B cell (primary cell): ENCODE measurements around the gene SH3BP2. TPM values are rescaled to one million over a fixed set of nuclear protein-coding genes. Genes with fewer than 3 reads are reported as not detected.

ENCODE experiments used
- ATAC-seq: fragments of 200-7000 bp; cut with Tn5 transposase; one replicate; pipeline ENCODE4 v1.10.0; 2021; ENCODE audit warnings: low read depth, mild to moderate bottlenecking, moderate number of reproducible peaks, moderate library complexity
- CTCF ChIA-PET: fragments of 350-600 bp; sonication (Branson Sonifier 250); formaldehyde crosslinking; loops from one replicate; lab custom pipeline; 2021; ENCODE audit warnings: antibody characterized with exemption, inconsistent platforms; lab: Charles Lee
- POLR2A ChIA-PET: fragments of 350-600 bp; sonication (Branson Sonifier 250); formaldehyde crosslinking; loops from one replicate; lab custom pipeline; 2021; ENCODE audit warnings: antibody characterized with exemption; lab: Charles Lee
- DNase-seq: peaks from one replicate; pipeline ENCODE4 v3.0.0; 2013
- H2AFZ ChIP-seq: 2 replicates; pipeline ENCODE4 v1.6.1; 2012; ENCODE audit warnings: mild to moderate bottlenecking, low read depth, low read length; ENCODE audit not compliant: insufficient read depth, poor library complexity, severe bottlenecking
- H3K27ac ChIP-seq, 2 donors: 1 replicate in 1 of 2; 2 replicates in 1 of 2; pipeline ENCODE4 v1.5.1; 2012 to 2013; ENCODE audit warnings: low read length in 2 of 2, mild to moderate bottlenecking in 2 of 2, moderate library complexity in 1 of 2
- H3K27me3 ChIP-seq, 4 experiments: fragments of 200-600 bp in 1 of 4; sonication (generic) in 1 of 4; replicated peaks in 1 of 4; 1 replicate in 2 of 4; 2 replicates in 2 of 4; pipeline versions ENCODE4 v1.6.1 to v1.7.0; 2013 to 2016; ENCODE audit warnings: low read length in 3 of 4, mild to moderate bottlenecking in 2 of 4, mixed read lengths in 1 of 4, moderate library complexity in 1 of 4; ENCODE audit not compliant: insufficient read depth in 4 of 4, control insufficient read depth in 3 of 4; ENCODE audit errors: control extremely low read depth in 1 of 4
- H3K36me3 ChIP-seq, 2 experiments: replicated peaks in 1 of 2; 1 replicate in 1 of 2; 2 replicates in 1 of 2; pipeline versions ENCODE4 v1.6.1 to v1.7.1; 2013; ENCODE audit warnings: low read length in 1 of 2; ENCODE audit not compliant: insufficient read depth in 2 of 2, control insufficient read depth in 1 of 2; ENCODE audit errors: control extremely low read depth in 1 of 2, extremely low read depth in 1 of 2
- H3K4me1 ChIP-seq, 2 donors: fragments of 200-600 bp in 1 of 2; sonication (generic) in 1 of 2; 1 replicate in 1 of 2; 2 replicates in 1 of 2; pipeline versions ENCODE4 v1.5.1 to v1.6.1; 2013 to 2017; ENCODE audit warnings: low read length in 2 of 2; ENCODE audit not compliant: control insufficient read depth in 2 of 2, insufficient read depth in 2 of 2
- H3K4me2 ChIP-seq: replicated peaks from 2 replicates; pipeline ENCODE3; 2012; ENCODE audit warnings: mild to moderate bottlenecking, low read depth, low read length; ENCODE audit not compliant: poor library complexity, severe bottlenecking
- H3K4me3 ChIP-seq, 5 experiments: fragments of 200-600 bp in 1 of 5; sonication (generic) in 1 of 5; 1 replicate in 3 of 5; 2 replicates in 2 of 5; pipeline versions ENCODE4 v1.5.1 to v1.7.0; 2011 to 2016; ENCODE audit warnings: low read length in 4 of 5, mild to moderate bottlenecking in 4 of 5, low read depth in 2 of 5, control low read depth in 1 of 5, moderate library complexity in 1 of 5; ENCODE audit not compliant: insufficient read depth in 1 of 5; ENCODE audit errors: control extremely low read depth in 1 of 5, extremely low read depth in 1 of 5
- H3K79me2 ChIP-seq: fragments of 200-600 bp; sonication (generic); one replicate; pipeline ENCODE4 v1.6.0; 2016; ENCODE audit warnings: low read length; ENCODE audit not compliant: control insufficient read depth, insufficient read depth
- H3K9ac ChIP-seq: fragments of 200-600 bp; sonication (generic); 2 replicates; pipeline ENCODE4 v1.6.1; 2017; ENCODE audit warnings: mild to moderate bottlenecking, low read length, moderate library complexity
- H3K9me3 ChIP-seq, 3 donors: one replicate each; pipeline versions ENCODE4 v1.6.1 to v1.7.1; 2013; ENCODE audit warnings: low read length in 2 of 3; ENCODE audit not compliant: control insufficient read depth in 2 of 3, insufficient read depth in 1 of 3; ENCODE audit errors: control extremely low read depth in 1 of 3
- H4K20me1 ChIP-seq: 2 replicates; pipeline ENCODE4 v1.6.0; 2012; ENCODE audit warnings: mild to moderate bottlenecking, low read length; ENCODE audit not compliant: insufficient read depth, control insufficient read depth, poor library complexity, severe bottlenecking
- H3K27ac Mint-ChIP-seq: one replicate; pipeline ENCODE4 v1.8.0; 2021; ENCODE audit warnings: mixed read lengths
- H3K27me3 Mint-ChIP-seq: one replicate; pipeline ENCODE4 v1.8.0; 2021; ENCODE audit warnings: mixed read lengths
- H3K4me1 Mint-ChIP-seq: one replicate; pipeline ENCODE4 v1.8.0; 2021; ENCODE audit warnings: mixed read lengths
- H3K4me3 Mint-ChIP-seq: one replicate; pipeline ENCODE4 v1.8.0; 2021; ENCODE audit warnings: mixed read lengths
- H3K9me3 Mint-ChIP-seq: one replicate; pipeline ENCODE4 v1.8.0; 2022; ENCODE audit warnings: mixed read lengths; ENCODE audit not compliant: insufficient read depth
- EZH2 ChIP-seq: IDR thresholded peaks from 2 replicates; pipeline ENCODE4 v1.6.1; 2012; ENCODE audit warnings: borderline replicate concordance, low read depth, mild to moderate bottlenecking, moderate library complexity, low read length; ENCODE audit not compliant: insufficient read depth, poor library complexity, severe bottlenecking
- WGBS: methylation state at CpG from one replicate; pipeline ENCODE4 v1.1.5; 2013; ENCODE audit warnings: missing lambda C conversion rate; ENCODE audit not compliant: insufficient coverage; 5-methylcytosine and 5-hydroxymethylcytosine counted together
- intact Hi-C: fragments of 100-400 bp; cut with micrococcal nuclease; formaldehyde crosslinking; loops from one replicate; pipeline ENCODE4 v1.10.0; 2022
- polyA plus RNA-seq: library from polyadenylated mRNA; depleted of rRNA; stranded (reverse); fragments of >200 nt; gene quantifications from 2 replicates; pipeline ENCODE4 v1.2.3, GENCODE V29; 2012
- total RNA-seq, 2 donors: library from RNA; stranded (reverse); fragments of 120-200 nt in 1 of 2; gene quantifications; 1 replicate in 1 of 2; 2 replicates in 1 of 2; pipeline versions ENCODE4 v1.2.3 to v1.2.4, GENCODE V29; 2013 to 2022
- TF ChIP-seq, protein P1 (sequence below): fragments of 200-600 bp; IDR thresholded peaks from one replicate; pipeline ENCODE4 v1.8.0; 2022; ENCODE audit warnings: antibody characterized with exemption, mild to moderate bottlenecking

Gene SH3BP2
- total and polyA plus RNA-seq, 2 donors (not counting 1 experiment from before 2014, with no cell fraction given) = 30.8 to 219 TPM

DNA sequence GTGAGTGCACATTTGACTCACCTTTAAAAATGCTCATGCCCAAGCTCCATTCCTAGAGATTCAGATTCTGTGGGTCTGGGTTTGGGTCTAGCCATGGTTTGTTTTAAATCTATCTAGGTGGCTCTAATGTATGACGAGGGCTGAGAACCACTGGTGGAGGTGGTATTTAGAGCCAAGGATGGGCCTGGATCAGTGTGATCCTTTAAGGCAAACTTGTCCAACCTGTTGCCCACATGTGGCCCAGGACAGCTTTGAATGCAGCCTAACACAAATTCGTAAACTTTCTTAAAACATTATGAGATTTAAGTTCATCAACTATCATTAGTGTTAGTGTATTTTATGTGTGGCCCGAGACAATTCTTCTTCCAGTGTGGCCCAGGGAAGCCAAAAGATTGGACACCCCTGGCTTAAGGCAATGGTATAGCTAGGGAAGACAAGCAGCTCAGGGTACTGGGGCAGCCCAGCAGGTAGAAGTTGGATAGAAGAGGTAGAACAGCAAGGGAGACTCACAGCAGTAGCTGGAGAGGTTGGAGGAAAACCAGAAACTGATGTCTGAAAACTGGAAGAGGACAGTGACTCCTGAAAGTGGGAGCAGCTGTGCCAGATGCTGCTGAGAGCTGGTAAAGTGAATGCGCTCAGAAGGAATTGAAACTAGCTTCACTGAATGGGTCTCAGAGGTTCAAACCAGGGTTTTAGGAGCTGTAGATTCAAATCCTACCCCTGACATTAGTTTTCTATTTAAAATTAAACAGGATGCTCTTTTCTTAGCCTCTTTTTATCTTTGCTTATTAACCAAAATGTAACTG, 68.9 kb downstream of the SH3BP2 start:
- Mint-ChIP-seq H3K4me3 (peak overlapping the region; percentile 46), H3K4me1 (peaks cover 85% of the 10 kb centered on the region), H3K9me3 (no peaks in the 10 kb centered on the region), H3K27ac (peak overlapping the region; percentile 64), H3K27me3 (no peaks in the 10 kb centered on the region)
- H3K36me3 ChIP-seq = peaks cover 0 to 21% of the 10 kb centered on the region in 2 experiments
- H2AFZ ChIP-seq = no peak overlapping the region
- peak overlapping the region in 1 of 2 donors; percentile 76 for H3K27ac ChIP-seq
- peaks cover 83% of the 10 kb centered on the region for H4K20me1 ChIP-seq
- peak overlapping the region; percentile 28 for H3K9ac ChIP-seq
- TF ChIP-seq, protein P1, sequence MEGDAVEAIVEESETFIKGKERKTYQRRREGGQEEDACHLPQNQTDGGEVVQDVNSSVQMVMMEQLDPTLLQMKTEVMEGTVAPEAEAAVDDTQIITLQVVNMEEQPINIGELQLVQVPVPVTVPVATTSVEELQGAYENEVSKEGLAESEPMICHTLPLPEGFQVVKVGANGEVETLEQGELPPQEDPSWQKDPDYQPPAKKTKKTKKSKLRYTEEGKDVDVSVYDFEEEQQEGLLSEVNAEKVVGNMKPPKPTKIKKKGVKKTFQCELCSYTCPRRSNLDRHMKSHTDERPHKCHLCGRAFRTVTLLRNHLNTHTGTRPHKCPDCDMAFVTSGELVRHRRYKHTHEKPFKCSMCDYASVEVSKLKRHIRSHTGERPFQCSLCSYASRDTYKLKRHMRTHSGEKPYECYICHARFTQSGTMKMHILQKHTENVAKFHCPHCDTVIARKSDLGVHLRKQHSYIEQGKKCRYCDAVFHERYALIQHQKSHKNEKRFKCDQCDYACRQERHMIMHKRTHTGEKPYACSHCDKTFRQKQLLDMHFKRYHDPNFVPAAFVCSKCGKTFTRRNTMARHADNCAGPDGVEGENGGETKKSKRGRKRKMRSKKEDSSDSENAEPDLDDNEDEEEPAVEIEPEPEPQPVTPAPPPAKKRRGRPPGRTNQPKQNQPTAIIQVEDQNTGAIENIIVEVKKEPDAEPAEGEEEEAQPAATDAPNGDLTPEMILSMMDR = no peak
- no peak for TF ChIP-seq EZH2
- intact Hi-C loops = no loop called here
- no peak for ATAC-seq
- WGBS = 95% methylated on average over 2 of the region's 4 CpGs
- H3K4me1 ChIP-seq = peaks cover 85 to 91% of the 10 kb centered on the region in 2 donors
- ChIA-PET POLR2A (interaction anchor here (0.6 to 2.8 kb wide), 3 partner anchors 11 to 109 kb away, joined by 4 to 7 read pairs (median 4); no protein-coding TSS in a partner anchor), CTCF (interaction anchor here (0.6 to 2.5 kb wide), 9 partner anchors 9 to 408 kb away, joined by 3 to 13 read pairs (median 4); no protein-coding TSS in a partner anchor)
- H3K27me3 ChIP-seq = no peaks in the 10 kb centered on the region
- H3K9me3 ChIP-seq = peaks cover 0 to 5% (median 0%) of the 10 kb centered on the region in 3 donors
- no peak overlapping the region for H3K4me3 ChIP-seq
- peak; percentile 26 for DNase-seq
- H3K4me2 ChIP-seq = peak overlapping the region; percentile 51
- peaks cover 100% of the 10 kb centered on the region for H3K79me2 ChIP-seq
